Effector CD4-positive, alpha-beta T cell (primary cell): ENCODE results near the gene CEBPZOS.
A peak's percentile ranks its signal among the peaks of the same experiment; 100 is the strongest.

ENCODE experiments used
- DNase-seq: peaks from one replicate; pipeline ENCODE4 v3.0.0-alpha.2; 2020
- total RNA-seq: gene quantifications from one replicate; lab custom pipeline; 2026; lab: John Stamatoyannopoulos, UW

Gene CEBPZOS
- total RNA-seq = 18.8 reads per million, percentile 45 among the genes with 10 or more reads in this experiment

GRCh38 chr2:37196320-37197195, at the start of gene CEBPZOS:
Gene CEBPZOS (plus strand): TSS chr2:37196496. CDS start chr2:37199705, 3,209 bp downstream.
- DNase-seq = peak; percentile 88

GRCh38 chr2:37148325-37148724, 48.0 kb upstream of the CEBPZOS start:
- no peak for DNase-seq

- no peak for DNase-seq
Measured at GRCh38 chr2:37149626-37150322, 46.5 kb upstream of the CEBPZOS start.

GRCh38 chr2:37153224-37153623, 43.1 kb upstream of the CEBPZOS start:
- DNase-seq = no peak

- DNase-seq = no peak
Measured at GRCh38 chr2:37154785-37155184, 41.5 kb upstream of the CEBPZOS start.

- DNase-seq = peak; percentile 11
Measured at GRCh38 chr2:37156071-37156856, 40.0 kb upstream of the CEBPZOS start.

- peak; percentile 77 for DNase-seq
Measured at GRCh38 chr2:37156857-37157714, 39.2 kb upstream of the CEBPZOS start, which contains the start of gene EIF2AK2. Gene EIF2AK2 (minus strand): TSS chr2:37156980. CDS start chr2:37147806, 9,174 bp downstream.

GRCh38 chr2:37164757-37165156, 31.5 kb upstream of the CEBPZOS start:
- no peak for DNase-seq

GRCh38 chr2:37167636-37168180, 28.6 kb upstream of the CEBPZOS start:
- no peak for DNase-seq

GRCh38 chr2:37168217-37168981, 27.9 kb upstream of the CEBPZOS start:
- DNase-seq = no peak

- DNase-seq = no peak
Measured at GRCh38 chr2:37171624-37171950, 24.7 kb upstream of the CEBPZOS start.

GRCh38 chr2:37173741-37174140, 22.6 kb upstream of the CEBPZOS start:
- no peak for DNase-seq

- DNase-seq = no peak
Measured at GRCh38 chr2:37180006-37180639, 16.2 kb upstream of the CEBPZOS start.

- DNase-seq = no peak
Measured at GRCh38 chr2:37180640-37181039, 15.7 kb upstream of the CEBPZOS start.

GRCh38 chr2:37181726-37182684, 14.3 kb upstream of the CEBPZOS start:
- DNase-seq = no peak

GRCh38 chr2:37188570-37188969, 7.7 kb upstream of the CEBPZOS start, which contains the start of gene SULT6B1:
Gene SULT6B1 (minus strand): TSS chr2:37188670. CDS start chr2:37188640, 30 bp downstream.
- no peak for DNase-seq

GRCh38 chr2:37189452-37190153, 6.7 kb upstream of the CEBPZOS start:
- DNase-seq = no peak

- no peak for DNase-seq
Measured at GRCh38 chr2:37190290-37190689, 6.0 kb upstream of the CEBPZOS start.
